ENCODE measurements around the gene POSTN.

Gene POSTN

DNA sequence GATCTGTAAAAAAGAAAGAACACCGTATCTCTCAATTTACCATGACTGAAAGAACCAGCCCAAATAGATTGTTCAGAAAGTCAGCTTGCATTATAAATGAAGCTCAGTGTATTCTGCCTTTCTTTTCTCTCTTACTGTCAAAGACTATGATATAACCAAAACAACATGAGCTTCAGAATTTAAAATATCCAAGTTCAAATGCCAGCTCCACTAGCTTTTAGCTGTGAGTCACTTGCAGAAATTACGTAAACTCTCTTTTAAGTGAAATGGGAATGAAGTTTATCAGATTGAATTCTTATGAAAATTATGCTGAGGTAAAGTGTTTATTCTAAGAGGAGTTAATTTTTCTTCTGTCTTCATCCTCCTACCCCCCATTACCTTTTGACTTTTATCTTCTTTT is 20.0 kb upstream of the POSTN start:
- ATAC-seq: peak; percentile 62
- TF ChIP-seq TOX (CRISPR knock-in tag; IDR thresholded peaks at IDR 0.05; ENCODE audit: borderline replicate concordance): peak; percentile 88; the same call in 1 of the 2 replicates
- TF ChIP-seq OSR1 (CRISPR knock-in tag; IDR thresholded peaks at IDR 0.05): no peak
- peak; percentile 86 for TF ChIP-seq ISL1 (CRISPR knock-in tag; IDR thresholded peaks at IDR 0.05)
- TF ChIP-seq ZC3H10 (CRISPR knock-in tag; IDR thresholded peaks at IDR 0.05): peak; percentile 75; the same call in 1 of the 2 replicates

DNA sequence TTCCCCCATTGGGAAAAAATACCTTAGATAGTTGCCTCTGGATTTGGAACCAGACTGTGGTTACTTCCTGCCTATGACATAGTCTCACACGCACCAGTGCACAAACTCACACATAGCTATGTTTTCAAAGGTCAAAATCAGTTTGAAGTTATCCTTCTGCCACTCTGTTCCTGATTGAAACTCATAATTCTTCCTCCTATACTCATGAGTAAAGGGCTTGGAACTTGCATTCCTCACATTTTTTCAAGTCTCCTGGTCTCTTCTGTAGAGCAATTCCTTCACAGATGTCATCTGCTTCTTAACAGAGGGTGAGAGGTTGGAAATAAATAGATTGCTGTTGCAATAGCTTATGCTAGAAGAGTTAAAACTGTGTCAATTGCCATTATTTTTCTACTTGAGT is 18.6 kb upstream of the POSTN start:
- TF ChIP-seq RARB (CRISPR knock-in tag; IDR thresholded peaks at IDR 0.05) (no peak), OSR1 (CRISPR knock-in tag; IDR thresholded peaks at IDR 0.05) (no peak), ESRRG (CRISPR knock-in tag; IDR thresholded peaks at IDR 0.05) (no peak), ARNTL (CRISPR knock-in tag; IDR thresholded peaks at IDR 0.05; ENCODE audit: borderline replicate concordance, low read depth) (no peak), ZC3H10 (CRISPR knock-in tag; IDR thresholded peaks at IDR 0.05) (peak; percentile 81; the same call in 1 of the 2 replicates), ZNF8 (CRISPR knock-in tag; IDR thresholded peaks at IDR 0.05) (no peak), SNAI2 (CRISPR knock-in tag; IDR thresholded peaks at IDR 0.05) (no peak), ZNF565 (CRISPR knock-in tag; conservative IDR thresholded peaks at IDR 0.05; ENCODE audit: low read depth) (no peak), ISL1 (CRISPR knock-in tag; IDR thresholded peaks at IDR 0.05) (peak; percentile 89), TCF4 (CRISPR knock-in tag; IDR thresholded peaks at IDR 0.05; ENCODE audit: borderline replicate concordance) (no peak), ZFP3 (CRISPR knock-in tag; IDR thresholded peaks at IDR 0.05) (no peak), TOX (CRISPR knock-in tag; IDR thresholded peaks at IDR 0.05; ENCODE audit: borderline replicate concordance) (peak; percentile 85), BACH2 (CRISPR knock-in tag; IDR thresholded peaks at IDR 0.05; ENCODE audit: borderline replicate concordance) (no peak)
- TF ChIP-seq, protein P1, sequence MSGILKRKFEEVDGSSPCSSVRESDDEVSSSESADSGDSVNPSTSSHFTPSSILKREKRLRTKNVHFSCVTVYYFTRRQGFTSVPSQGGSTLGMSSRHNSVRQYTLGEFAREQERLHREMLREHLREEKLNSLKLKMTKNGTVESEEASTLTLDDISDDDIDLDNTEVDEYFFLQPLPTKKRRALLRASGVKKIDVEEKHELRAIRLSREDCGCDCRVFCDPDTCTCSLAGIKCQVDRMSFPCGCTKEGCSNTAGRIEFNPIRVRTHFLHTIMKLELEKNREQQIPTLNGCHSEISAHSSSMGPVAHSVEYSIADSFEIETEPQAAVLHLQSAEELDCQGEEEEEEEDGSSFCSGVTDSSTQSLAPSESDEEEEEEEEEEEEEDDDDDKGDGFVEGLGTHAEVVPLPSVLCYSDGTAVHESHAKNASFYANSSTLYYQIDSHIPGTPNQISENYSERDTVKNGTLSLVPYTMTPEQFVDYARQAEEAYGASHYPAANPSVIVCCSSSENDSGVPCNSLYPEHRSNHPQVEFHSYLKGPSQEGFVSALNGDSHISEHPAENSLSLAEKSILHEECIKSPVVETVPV (CRISPR knock-in tag; IDR thresholded peaks at IDR 0.05): no peak
- TF ChIP-seq, protein P2, sequence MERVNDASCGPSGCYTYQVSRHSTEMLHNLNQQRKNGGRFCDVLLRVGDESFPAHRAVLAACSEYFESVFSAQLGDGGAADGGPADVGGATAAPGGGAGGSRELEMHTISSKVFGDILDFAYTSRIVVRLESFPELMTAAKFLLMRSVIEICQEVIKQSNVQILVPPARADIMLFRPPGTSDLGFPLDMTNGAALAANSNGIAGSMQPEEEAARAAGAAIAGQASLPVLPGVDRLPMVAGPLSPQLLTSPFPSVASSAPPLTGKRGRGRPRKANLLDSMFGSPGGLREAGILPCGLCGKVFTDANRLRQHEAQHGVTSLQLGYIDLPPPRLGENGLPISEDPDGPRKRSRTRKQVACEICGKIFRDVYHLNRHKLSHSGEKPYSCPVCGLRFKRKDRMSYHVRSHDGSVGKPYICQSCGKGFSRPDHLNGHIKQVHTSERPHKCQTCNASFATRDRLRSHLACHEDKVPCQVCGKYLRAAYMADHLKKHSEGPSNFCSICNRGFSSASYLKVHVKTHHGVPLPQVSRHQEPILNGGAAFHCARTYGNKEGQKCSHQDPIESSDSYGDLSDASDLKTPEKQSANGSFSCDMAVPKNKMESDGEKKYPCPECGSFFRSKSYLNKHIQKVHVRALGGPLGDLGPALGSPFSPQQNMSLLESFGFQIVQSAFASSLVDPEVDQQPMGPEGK (CRISPR knock-in tag; IDR thresholded peaks at IDR 0.05; ENCODE audit: borderline replicate concordance): no peak
- TF ChIP-seq, protein P3, sequence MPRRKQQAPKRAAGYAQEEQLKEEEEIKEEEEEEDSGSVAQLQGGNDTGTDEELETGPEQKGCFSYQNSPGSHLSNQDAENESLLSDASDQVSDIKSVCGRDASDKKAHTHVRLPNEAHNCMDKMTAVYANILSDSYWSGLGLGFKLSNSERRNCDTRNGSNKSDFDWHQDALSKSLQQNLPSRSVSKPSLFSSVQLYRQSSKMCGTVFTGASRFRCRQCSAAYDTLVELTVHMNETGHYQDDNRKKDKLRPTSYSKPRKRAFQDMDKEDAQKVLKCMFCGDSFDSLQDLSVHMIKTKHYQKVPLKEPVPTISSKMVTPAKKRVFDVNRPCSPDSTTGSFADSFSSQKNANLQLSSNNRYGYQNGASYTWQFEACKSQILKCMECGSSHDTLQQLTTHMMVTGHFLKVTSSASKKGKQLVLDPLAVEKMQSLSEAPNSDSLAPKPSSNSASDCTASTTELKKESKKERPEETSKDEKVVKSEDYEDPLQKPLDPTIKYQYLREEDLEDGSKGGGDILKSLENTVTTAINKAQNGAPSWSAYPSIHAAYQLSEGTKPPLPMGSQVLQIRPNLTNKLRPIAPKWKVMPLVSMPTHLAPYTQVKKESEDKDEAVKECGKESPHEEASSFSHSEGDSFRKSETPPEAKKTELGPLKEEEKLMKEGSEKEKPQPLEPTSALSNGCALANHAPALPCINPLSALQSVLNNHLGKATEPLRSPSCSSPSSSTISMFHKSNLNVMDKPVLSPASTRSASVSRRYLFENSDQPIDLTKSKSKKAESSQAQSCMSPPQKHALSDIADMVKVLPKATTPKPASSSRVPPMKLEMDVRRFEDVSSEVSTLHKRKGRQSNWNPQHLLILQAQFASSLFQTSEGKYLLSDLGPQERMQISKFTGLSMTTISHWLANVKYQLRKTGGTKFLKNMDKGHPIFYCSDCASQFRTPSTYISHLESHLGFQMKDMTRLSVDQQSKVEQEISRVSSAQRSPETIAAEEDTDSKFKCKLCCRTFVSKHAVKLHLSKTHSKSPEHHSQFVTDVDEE (CRISPR knock-in tag; IDR thresholded peaks at IDR 0.05): no peak
- TF ChIP-seq, protein P4, sequence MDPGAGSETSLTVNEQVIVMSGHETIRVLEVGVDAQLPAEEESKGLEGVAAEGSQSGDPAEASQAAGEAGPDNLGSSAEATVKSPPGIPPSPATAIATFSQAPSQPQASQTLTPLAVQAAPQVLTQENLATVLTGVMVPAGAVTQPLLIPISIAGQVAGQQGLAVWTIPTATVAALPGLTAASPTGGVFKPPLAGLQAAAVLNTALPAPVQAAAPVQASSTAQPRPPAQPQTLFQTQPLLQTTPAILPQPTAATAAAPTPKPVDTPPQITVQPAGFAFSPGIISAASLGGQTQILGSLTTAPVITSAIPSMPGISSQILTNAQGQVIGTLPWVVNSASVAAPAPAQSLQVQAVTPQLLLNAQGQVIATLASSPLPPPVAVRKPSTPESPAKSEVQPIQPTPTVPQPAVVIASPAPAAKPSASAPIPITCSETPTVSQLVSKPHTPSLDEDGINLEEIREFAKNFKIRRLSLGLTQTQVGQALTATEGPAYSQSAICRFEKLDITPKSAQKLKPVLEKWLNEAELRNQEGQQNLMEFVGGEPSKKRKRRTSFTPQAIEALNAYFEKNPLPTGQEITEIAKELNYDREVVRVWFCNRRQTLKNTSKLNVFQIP (CRISPR knock-in tag; IDR thresholded peaks at IDR 0.05; ENCODE audit: borderline replicate concordance, low read depth): no peak; the same call in 1 of the 2 replicates
- TF ChIP-seq, protein P5, sequence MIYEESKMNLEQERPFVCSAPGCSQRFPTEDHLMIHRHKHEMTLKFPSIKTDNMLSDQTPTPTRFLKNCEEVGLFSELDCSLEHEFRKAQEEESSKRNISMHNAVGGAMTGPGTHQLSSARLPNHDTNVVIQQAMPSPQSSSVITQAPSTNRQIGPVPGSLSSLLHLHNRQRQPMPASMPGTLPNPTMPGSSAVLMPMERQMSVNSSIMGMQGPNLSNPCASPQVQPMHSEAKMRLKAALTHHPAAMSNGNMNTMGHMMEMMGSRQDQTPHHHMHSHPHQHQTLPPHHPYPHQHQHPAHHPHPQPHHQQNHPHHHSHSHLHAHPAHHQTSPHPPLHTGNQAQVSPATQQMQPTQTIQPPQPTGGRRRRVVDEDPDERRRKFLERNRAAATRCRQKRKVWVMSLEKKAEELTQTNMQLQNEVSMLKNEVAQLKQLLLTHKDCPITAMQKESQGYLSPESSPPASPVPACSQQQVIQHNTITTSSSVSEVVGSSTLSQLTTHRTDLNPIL (CRISPR knock-in tag; IDR thresholded peaks at IDR 0.05; ENCODE audit: low read depth): no peak; the same call in 1 of the 2 replicates
- ATAC-seq: peak; percentile 69

DNA sequence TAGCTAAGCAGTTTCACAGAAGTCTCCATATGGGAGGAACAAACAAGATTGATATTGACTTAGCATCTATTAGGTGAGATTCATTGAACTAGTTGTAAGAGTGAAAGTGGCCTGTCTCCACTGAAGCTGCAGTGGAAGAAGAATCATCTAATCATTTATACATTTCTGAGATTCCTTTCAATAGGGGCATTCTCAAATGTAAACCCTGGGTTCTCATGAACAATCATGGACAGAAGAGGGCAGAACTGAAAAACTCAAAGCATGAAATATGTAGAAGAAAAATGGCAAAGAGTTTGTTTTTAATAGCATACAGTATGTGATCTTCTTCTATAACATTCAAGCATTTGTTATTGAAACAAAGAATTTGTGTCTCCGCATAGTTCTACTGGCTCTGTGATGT is 17.6 kb upstream of the POSTN start:
- ATAC-seq: peak; percentile 11; the same call in 1 of the 3 replicates
- no peak for TF ChIP-seq ZFP30 (CRISPR knock-in tag; IDR thresholded peaks at IDR 0.05)
- no peak for TF ChIP-seq ZFP3 (CRISPR knock-in tag; IDR thresholded peaks at IDR 0.05)
- no peak for TF ChIP-seq ISL1 (CRISPR knock-in tag; IDR thresholded peaks at IDR 0.05)
- TF ChIP-seq, protein P3 (CRISPR knock-in tag; IDR thresholded peaks at IDR 0.05): no peak
- no peak for TF ChIP-seq BACH2 (CRISPR knock-in tag; IDR thresholded peaks at IDR 0.05; ENCODE audit: borderline replicate concordance)
- TF ChIP-seq ZNF70 (CRISPR knock-in tag; IDR thresholded peaks at IDR 0.05): no peak
- no peak for TF ChIP-seq SNAI2 (CRISPR knock-in tag; IDR thresholded peaks at IDR 0.05)
- TF ChIP-seq ZNF565 (CRISPR knock-in tag; conservative IDR thresholded peaks at IDR 0.05; ENCODE audit: low read depth): no peak
- no peak for TF ChIP-seq CSDC2 (CRISPR knock-in tag; IDR thresholded peaks at IDR 0.05)
- no peak for TF ChIP-seq OSR1 (CRISPR knock-in tag; IDR thresholded peaks at IDR 0.05)
- TF ChIP-seq, protein P4 (CRISPR knock-in tag; IDR thresholded peaks at IDR 0.05; ENCODE audit: borderline replicate concordance, low read depth): no peak
- TF ChIP-seq, protein P5 (CRISPR knock-in tag; IDR thresholded peaks at IDR 0.05; ENCODE audit: low read depth): no peak
